Kidney (tissue), 14 donors: Measurements from ENCODE around the gene VWA5B2. TPM values are rescaled to one million over a fixed set of nuclear protein-coding genes. Genes with fewer than 3 reads are reported as not detected.

Experiments
- DNase-seq, 5 donors: peaks; one replicate each; pipeline ENCODE4 v3.0.0-alpha.2; 2013 to 2020
- FAIRE-seq: peaks from 2 replicates; lab custom pipeline; 2012; peaks lifted over from hg19 to GRCh38; lab: Jason Lieb, UNC
- H3K27ac ChIP-seq, 2 donors: one replicate each; pipeline ENCODE4 v1.7.0; 2013; ENCODE audit warnings: low read depth in 2 of 2, low read length in 2 of 2, inconsistent platforms in 1 of 2
- H3K27me3 ChIP-seq: one replicate; pipeline ENCODE4 v1.7.1; 2013; ENCODE audit warnings: low read length, inconsistent platforms; ENCODE audit not compliant: control insufficient read depth, insufficient read depth
- H3K36me3 ChIP-seq, 3 donors: one replicate each; pipeline versions ENCODE4 v1.7.0 to v1.7.1; 2013; ENCODE audit warnings: low read length in 3 of 3, control low read depth in 1 of 3, inconsistent platforms in 1 of 3; ENCODE audit not compliant: insufficient read depth in 3 of 3, control insufficient read depth in 2 of 3
- H3K4me1 ChIP-seq, 3 donors: one replicate each; pipeline versions ENCODE4 v1.7.0 to v1.7.1; 2013; ENCODE audit warnings: low read length in 3 of 3, inconsistent platforms in 1 of 3, low read depth in 1 of 3; ENCODE audit not compliant: control insufficient read depth in 2 of 3, insufficient read depth in 2 of 3
- H3K4me3 ChIP-seq, 3 donors: one replicate each; pipeline versions ENCODE4 v1.7.0 to v1.8.1; 2013; ENCODE audit warnings: low read length in 3 of 3, control low read depth in 1 of 3, inconsistent platforms in 1 of 3
- H3K9ac ChIP-seq, 3 donors: one replicate each; pipeline versions ENCODE4 v1.7.0 to v1.7.1; 2013; ENCODE audit warnings: low read length in 3 of 3, control low read depth in 1 of 3, inconsistent platforms in 1 of 3
- H3K9me3 ChIP-seq, 3 donors: one replicate each; pipeline versions ENCODE4 v1.7.0 to v1.7.1; 2013; ENCODE audit warnings: low read length in 3 of 3, control low read depth in 1 of 3, inconsistent platforms in 1 of 3; ENCODE audit not compliant: control insufficient read depth in 2 of 3, insufficient read depth in 1 of 3
- CTCF ChIP-seq: IDR thresholded peaks from 3 replicates; pipeline ENCODE4 v1.5.1; 2012; ENCODE audit warnings: mild to moderate bottlenecking, moderate library complexity, borderline replicate concordance; ENCODE audit not compliant: insufficient read depth; ENCODE audit errors: extremely low read depth
- intact Hi-C: fragments of 100-400 bp; cut with DNase I; formaldehyde crosslinking; loops from one replicate; pipeline ENCODE4 v1.11.1; 2022
- polyA plus RNA-seq: library from polyadenylated mRNA; stranded (reverse); fragments of 350-450 nt; fragmentation: Illumina TruSeq; extraction: RNeasy Lipid Tissue Mini Kit (QIAGEN cat#74804); gene quantifications from one replicate; pipeline ENCODE4 v1.2.3, GENCODE V29; 2014; ENCODE audit warnings: low read depth, low replicate concordance; ENCODE audit not compliant: insufficient read depth
- total RNA-seq: library from RNA; stranded (reverse); fragmentation: NEBNext Ultra II Directional; extraction: Animal tissue kit (Norgen Biotek cat#: 25700); gene quantifications from one replicate; pipeline ENCODE4 v1.2.1, GENCODE V29; 2021
- donor health status: control.
- donor health status: control.
- donor health status: control.
- donor health status: control.
- donor health status: control.
- donor health status: DM: yes; HTN: yes; CAD: no.
- donor health status: Normal renal cell carcinoma (clear cell type).

The VWA5B2 gene
- total and polyA plus RNA-seq, 2 donors from 2014 or later = 0.11 to 0.25 TPM

DNA sequence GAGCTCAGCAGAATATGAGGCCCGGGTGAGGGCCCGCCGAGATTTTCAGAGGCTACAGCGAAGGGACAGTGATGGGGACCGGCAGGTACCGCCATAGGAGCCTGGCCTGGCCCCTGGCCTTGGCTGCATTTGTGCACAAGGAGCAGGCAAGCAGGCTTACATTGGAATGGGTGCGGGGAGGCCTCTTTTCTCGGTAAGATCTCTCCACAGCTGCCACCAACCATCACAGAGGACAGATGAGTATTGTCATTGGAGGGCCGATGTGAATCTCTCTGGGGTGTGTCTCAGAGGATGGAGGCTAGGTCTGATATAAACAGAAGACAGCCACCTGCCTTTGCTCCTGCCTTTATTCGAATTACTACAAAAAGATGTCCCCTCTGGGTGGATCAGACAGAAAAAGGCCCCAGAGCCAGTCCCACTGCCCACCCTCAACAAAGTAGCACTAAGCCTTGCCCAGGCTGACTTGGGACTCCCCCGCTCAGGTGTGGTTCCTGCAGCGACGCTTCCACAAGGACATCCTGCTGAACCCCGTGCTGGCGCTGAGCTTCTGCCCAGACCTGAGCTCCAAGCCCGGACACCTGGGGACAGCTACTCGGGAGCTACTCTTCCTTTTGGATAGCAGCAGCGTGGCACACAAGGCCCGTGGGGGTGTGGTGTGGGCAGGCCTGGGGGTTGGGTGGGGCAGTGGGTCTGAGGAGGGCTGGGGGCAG is 5.4 kb downstream of the VWA5B2 start:
- no peak for TF ChIP-seq CTCF
- Histone ChIP-seq H3K9ac (no peak overlapping the region), H3K27me3 (peaks cover 16% of the 10 kb centered on the region), H3K27ac (no peak overlapping the region), H3K9me3 (no peaks in the 10 kb centered on the region), H3K4me3 (no peak overlapping the region), H3K36me3 (no peaks in the 10 kb centered on the region), H3K4me1 (peaks cover 0 to 8% (median 0%) of the 10 kb centered on the region in 3 donors)
- DNase-seq = no peak
- intact Hi-C loops = no loop called here
- FAIRE-seq = no peak

DNA sequence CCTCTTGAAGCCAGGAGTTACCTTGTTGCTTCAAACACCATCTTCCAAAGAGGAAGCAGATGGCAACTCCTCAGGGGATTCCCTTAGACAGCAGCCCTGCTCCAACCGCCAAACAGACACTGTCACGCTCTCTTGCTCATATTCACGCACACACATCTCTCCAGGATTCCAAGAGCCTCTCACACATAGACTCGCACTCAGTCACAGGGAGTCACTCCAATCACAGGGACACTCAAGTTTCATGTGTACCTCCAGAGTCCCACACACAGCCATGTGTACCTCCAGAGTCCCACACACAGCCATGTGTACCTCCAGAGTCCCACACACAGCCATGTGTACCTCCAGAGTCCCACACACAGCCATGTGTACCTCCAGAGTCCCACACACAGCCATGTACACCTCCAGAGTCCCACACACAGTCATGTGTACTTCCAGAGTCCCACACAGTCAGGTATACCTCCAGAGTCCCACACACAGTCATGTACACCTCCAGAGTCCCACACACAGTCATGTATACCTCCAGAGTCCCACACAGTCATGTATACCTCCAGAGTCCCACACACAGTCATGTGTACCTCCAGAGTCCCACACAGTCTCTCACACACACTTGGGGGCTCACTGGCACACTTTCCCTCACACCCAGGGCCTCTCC is 6.1 kb downstream of the VWA5B2 start:
- Histone ChIP-seq H3K4me1 (peaks cover 0 to 4% (median 0%) of the 10 kb centered on the region in 3 donors), H3K27ac (no peak overlapping the region), H3K9me3 (no peaks in the 10 kb centered on the region), H3K36me3 (no peaks in the 10 kb centered on the region), H3K27me3 (peaks cover 16% of the 10 kb centered on the region), H3K4me3 (no peak overlapping the region), H3K9ac (no peak overlapping the region)
- FAIRE-seq = no peak
- intact Hi-C loops = no loop called here
- TF ChIP-seq CTCF = no peak
- DNase-seq = no peak

DNA sequence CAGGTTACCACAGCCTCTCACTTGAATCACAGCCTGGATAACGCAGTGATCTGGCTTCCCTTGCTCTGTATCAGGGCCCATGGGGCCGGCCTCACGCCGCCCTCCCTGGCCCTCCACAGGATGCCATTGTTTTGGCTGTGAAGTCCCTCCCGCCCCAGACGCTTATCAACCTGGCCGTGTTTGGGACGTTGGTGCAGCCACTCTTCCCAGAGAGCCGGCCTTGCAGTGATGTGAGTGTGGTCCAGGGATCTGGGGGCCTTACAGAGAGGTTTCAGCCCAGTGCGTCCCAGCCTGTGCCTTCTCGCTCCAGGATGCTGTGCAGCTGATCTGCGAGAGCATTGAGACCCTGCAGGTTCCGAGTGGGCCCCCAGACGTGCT is 6.6 kb downstream of the VWA5B2 start:
- no peak for FAIRE-seq
- Histone ChIP-seq H3K4me3 (no peak overlapping the region), H3K9ac (no peak overlapping the region), H3K27ac (no peak overlapping the region), H3K9me3 (no peaks in the 10 kb centered on the region), H3K4me1 (no peaks in the 10 kb centered on the region), H3K36me3 (no peaks in the 10 kb centered on the region), H3K27me3 (peaks cover 16% of the 10 kb centered on the region)
- no peak for DNase-seq
- intact Hi-C loops = no loop called here
- TF ChIP-seq CTCF = no peak
